Upper lobe of left lung (tissue), 4 donors: ENCODE results near the gene BOC.

Experiments
- CTCF ChIP-seq, 6 experiments: fragments of 450-650 bp in 4 of 6; fragments of 200-600 bp in 2 of 6; sonication (generic) in 2 of 6; IDR thresholded peaks; one replicate each; pipeline ENCODE4 v1.5.1; 2016 to 2019; ENCODE audit warnings: antibody characterized with exemption in 6 of 6
- EP300 ChIP-seq, 4 donors: sonication (generic); formaldehyde crosslinking; IDR thresholded peaks; one replicate each; pipeline ENCODE4 v1.5.1; 2017; ENCODE audit warnings: antibody characterized with exemption in 4 of 4, control low read depth in 2 of 4
- POLR2AphosphoS5 ChIP-seq, 2 donors: sonication (generic); formaldehyde crosslinking; IDR thresholded peaks; one replicate each; pipeline ENCODE4 v1.5.1; 2017; ENCODE audit warnings: antibody characterized with exemption in 2 of 2

- TF ChIP-seq CTCF (IDR thresholded peaks at IDR 0.05), result no peak
- no peak for TF ChIP-seq EP300 (IDR thresholded peaks at IDR 0.05)
- TF ChIP-seq POLR2AphosphoS5 (IDR thresholded peaks at IDR 0.05), result no peak
Observed at GRCh38 chr3:113219605-113220300, 8.4 kb downstream of the BOC start.
